ENCODE measurements around the gene TOX4.
"Not testable (repeated sequence)": the region's sequence is repeated elsewhere in the genome, so short reads cannot be mapped to it uniquely, and the experiment has no call there.

Gene TOX4

DNA sequence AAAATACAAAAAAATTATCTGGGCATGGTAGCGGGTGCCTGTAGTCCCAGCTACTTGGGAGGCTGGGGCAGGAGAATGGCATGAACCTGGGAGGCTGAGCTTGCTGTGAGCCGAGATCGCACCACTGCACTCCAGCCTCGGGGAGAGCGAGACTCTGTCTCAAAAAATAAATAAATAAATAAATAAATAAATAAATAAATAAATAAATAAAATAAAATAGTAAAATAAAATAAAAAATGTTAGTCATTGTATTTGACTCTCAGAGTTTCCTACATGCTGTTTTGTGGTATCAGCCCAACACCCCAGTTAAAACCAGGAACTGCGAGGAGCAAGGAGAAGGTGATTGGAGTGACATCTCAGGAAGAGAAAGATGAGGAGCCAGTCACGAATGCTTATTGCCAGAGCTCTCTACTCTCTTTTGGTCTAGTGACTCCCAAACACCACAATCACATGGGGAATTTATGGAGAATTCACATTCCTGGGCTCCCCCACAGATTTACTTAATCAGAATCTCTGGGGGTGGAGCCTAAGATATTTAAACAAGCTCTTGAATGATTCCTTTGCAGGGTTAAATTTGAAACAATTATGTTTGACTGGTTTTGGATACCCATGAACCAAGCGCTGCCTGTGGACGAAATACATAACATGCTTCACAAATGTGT lies 64.5 kb downstream of the TOX4 start:
- H3K36me3 ChIP-seq (ENCODE audit: low read depth): no peaks in the 10 kb centered on the region
- DNase-seq (ENCODE audit: low spot score): no peak
- TF ChIP-seq, protein P1, sequence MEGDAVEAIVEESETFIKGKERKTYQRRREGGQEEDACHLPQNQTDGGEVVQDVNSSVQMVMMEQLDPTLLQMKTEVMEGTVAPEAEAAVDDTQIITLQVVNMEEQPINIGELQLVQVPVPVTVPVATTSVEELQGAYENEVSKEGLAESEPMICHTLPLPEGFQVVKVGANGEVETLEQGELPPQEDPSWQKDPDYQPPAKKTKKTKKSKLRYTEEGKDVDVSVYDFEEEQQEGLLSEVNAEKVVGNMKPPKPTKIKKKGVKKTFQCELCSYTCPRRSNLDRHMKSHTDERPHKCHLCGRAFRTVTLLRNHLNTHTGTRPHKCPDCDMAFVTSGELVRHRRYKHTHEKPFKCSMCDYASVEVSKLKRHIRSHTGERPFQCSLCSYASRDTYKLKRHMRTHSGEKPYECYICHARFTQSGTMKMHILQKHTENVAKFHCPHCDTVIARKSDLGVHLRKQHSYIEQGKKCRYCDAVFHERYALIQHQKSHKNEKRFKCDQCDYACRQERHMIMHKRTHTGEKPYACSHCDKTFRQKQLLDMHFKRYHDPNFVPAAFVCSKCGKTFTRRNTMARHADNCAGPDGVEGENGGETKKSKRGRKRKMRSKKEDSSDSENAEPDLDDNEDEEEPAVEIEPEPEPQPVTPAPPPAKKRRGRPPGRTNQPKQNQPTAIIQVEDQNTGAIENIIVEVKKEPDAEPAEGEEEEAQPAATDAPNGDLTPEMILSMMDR (IDR thresholded peaks at IDR 0.05; ENCODE audit: poor library complexity, severe bottlenecking): no peak
- H3K4me1 ChIP-seq (ENCODE audit: insufficient read depth, poor library complexity, severe bottlenecking): no peaks in the 10 kb centered on the region
- no peak overlapping the region for H3K4me3 ChIP-seq (ENCODE audit: severe bottlenecking)
- H3K27ac ChIP-seq (ENCODE audit: poor library complexity, severe bottlenecking): no peak overlapping the region
- H3K27me3 ChIP-seq (ENCODE audit: insufficient read depth, poor library complexity, severe bottlenecking): peaks cover 13% of the 10 kb centered on the region
- no peaks in the 10 kb centered on the region for H3K9me3 ChIP-seq (ENCODE audit: severe bottlenecking)
- no peak for ATAC-seq (ENCODE audit: low read depth)

DNA sequence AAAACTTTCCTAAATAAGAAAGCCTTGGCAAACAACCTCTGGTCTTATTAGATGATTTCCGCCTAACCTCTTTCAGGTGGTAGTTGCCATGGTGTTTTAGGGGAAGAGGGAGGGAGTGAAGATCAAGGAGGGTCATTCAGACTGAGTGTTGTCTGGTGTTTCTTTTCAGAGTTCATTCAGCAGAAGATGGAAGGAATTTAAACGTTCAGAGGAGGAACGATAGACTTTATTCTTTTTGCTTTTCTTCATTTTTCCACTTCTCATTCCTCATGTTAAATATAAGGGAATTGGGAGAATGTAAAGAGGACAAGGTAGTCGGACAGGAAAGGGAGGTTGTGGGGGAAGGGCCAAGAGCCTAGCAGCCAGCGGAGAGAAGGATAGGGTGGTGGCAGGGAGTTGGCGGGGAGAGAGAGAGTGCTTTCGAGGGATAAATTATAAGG lies 66.5 kb downstream of the TOX4 start:
- Histone ChIP-seq H3K36me3 (ENCODE audit: low read depth) (no peaks in the 10 kb centered on the region), H3K9me3 (ENCODE audit: severe bottlenecking) (no peaks in the 10 kb centered on the region), H3K4me3 (ENCODE audit: severe bottlenecking) (no peak overlapping the region), H3K27ac (ENCODE audit: poor library complexity, severe bottlenecking) (no peak overlapping the region), H3K27me3 (ENCODE audit: insufficient read depth, poor library complexity, severe bottlenecking) (no peaks in the 10 kb centered on the region), H3K4me1 (ENCODE audit: insufficient read depth, poor library complexity, severe bottlenecking) (no peaks in the 10 kb centered on the region)
- ATAC-seq (ENCODE audit: low read depth) (no peak), DNase-seq (ENCODE audit: low spot score) (no peak)
- TF ChIP-seq, protein P1 (IDR thresholded peaks at IDR 0.05; ENCODE audit: poor library complexity, severe bottlenecking): no peak

DNA sequence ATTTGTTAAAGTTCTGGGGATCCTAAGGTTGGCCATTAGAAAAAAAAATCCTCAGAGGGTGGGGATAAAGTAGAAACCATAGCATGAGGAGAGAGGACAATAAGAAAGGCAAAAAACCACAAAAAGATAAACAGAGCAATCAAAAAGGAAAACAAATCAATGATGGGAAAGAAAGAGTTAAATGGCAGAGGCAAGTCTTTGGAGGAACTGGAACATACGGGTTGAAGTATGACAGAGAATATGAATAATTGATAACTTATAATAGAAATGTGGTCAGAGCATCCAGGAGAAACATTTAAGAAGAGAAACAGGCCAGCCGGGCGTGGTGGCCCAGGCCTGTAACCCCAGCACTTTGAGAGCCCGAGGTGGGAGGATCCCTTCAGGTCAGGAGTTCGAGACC lies 67.0 kb downstream of the TOX4 start:
- TF ChIP-seq, protein P1 (IDR thresholded peaks at IDR 0.05; ENCODE audit: poor library complexity, severe bottlenecking): no peak
- no peak for DNase-seq (ENCODE audit: low spot score)
- H3K9me3 ChIP-seq (ENCODE audit: severe bottlenecking): no peaks in the 10 kb centered on the region
- no peak overlapping the region for H3K27ac ChIP-seq (ENCODE audit: poor library complexity, severe bottlenecking)
- H3K36me3 ChIP-seq (ENCODE audit: low read depth): no peaks in the 10 kb centered on the region
- ATAC-seq (ENCODE audit: low read depth): no peak
- H3K27me3 ChIP-seq (ENCODE audit: insufficient read depth, poor library complexity, severe bottlenecking): no peaks in the 10 kb centered on the region
- no peaks in the 10 kb centered on the region for H3K4me1 ChIP-seq (ENCODE audit: insufficient read depth, poor library complexity, severe bottlenecking)
- H3K4me3 ChIP-seq (ENCODE audit: severe bottlenecking): no peak overlapping the region

DNA sequence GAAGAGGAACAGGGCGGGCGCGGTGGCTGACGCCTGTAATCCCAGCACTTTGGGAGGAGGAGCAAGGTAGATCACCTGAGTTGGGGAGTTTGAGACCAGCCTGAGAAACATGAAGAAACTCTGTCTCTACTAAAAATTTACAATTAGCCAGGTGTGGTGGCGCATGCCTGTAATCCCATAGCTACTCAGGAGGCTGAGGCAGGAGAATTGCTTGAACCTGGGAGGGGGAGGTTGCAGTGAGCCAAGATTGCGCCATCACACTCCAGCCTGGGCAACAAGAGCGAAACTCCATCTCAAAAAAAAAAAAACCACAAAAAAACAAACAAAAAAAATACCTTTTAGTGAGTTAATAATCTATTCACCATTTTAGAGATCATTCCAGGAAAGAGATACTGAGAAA lies 67.6 kb downstream of the TOX4 start:
- not testable (repeated sequence) for DNase-seq (ENCODE audit: low spot score); H3K4me1 ChIP-seq (ENCODE audit: insufficient read depth, poor library complexity, severe bottlenecking); H3K27ac ChIP-seq (ENCODE audit: poor library complexity, severe bottlenecking); H3K9me3 ChIP-seq (ENCODE audit: severe bottlenecking); ATAC-seq (ENCODE audit: low read depth); H3K27me3 ChIP-seq (ENCODE audit: insufficient read depth, poor library complexity, severe bottlenecking); H3K4me3 ChIP-seq (ENCODE audit: severe bottlenecking); H3K36me3 ChIP-seq (ENCODE audit: low read depth)
